GM23338 (cell line): ENCODE results near the gene ZFYVE28.

ENCODE experiments used
- CREB1 ChIP-seq: fragments of 250-450 bp; sonication (Bioruptor Pico); IDR thresholded peaks from 2 replicates; pipeline ENCODE4 v1.5.0; 2020; ENCODE audit warnings: low read depth, mild to moderate bottlenecking, moderate library complexity
- CTCF ChIP-seq, 2 experiments: fragments of 200-600 bp in 1 of 2; sonication (generic) in 1 of 2; conservative IDR thresholded peaks; 2 replicates each; pipeline versions ENCODE4 v1.5.1 to v1.6.1; 2016 to 2017; ENCODE audit warnings: antibody characterized with exemption in 2 of 2, low read depth in 2 of 2, mild to moderate bottlenecking in 2 of 2, moderate library complexity in 1 of 2
- ETS1 ChIP-seq: IDR thresholded peaks from 2 replicates; pipeline ENCODE4 v1.6.1; 2016; ENCODE audit warnings: antibody characterized with exemption
- EZH2 ChIP-seq: fragments of 200-600 bp; sonication (generic); IDR thresholded peaks from one replicate; pipeline ENCODE4 v1.8.0; 2017; ENCODE audit warnings: antibody characterized with exemption, mild to moderate bottlenecking, low read depth; ENCODE audit not compliant: unreplicated experiment
- EZH2phosphoT487 ChIP-seq: fragments of 200-600 bp; sonication (generic); IDR thresholded peaks from one replicate; pipeline ENCODE4 v1.8.1; 2018; ENCODE audit warnings: antibody characterized with exemption; ENCODE audit not compliant: unreplicated experiment
- POLR2AphosphoS5 ChIP-seq: IDR thresholded peaks from 2 replicates; pipeline ENCODE4 v1.6.1; 2016; ENCODE audit warnings: antibody characterized with exemption, low read depth
- REST ChIP-seq: IDR thresholded peaks from one replicate; pipeline ENCODE4 v1.6.1; 2018; ENCODE audit warnings: antibody characterized with exemption; ENCODE audit not compliant: unreplicated experiment
- STAT1 ChIP-seq: IDR thresholded peaks from one replicate; pipeline ENCODE4 v1.6.1; 2016; ENCODE audit warnings: antibody characterized with exemption; ENCODE audit not compliant: unreplicated experiment
- ZNF331 ChIP-seq: fragments of 250-450 bp; sonication (Bioruptor Pico); IDR thresholded peaks from 2 replicates; pipeline ENCODE4 v1.5.0; 2020; ENCODE audit warnings: low read depth, mild to moderate bottlenecking, moderate library complexity

- no peak for TF ChIP-seq EZH2phosphoT487
- TF ChIP-seq CREB1 (CRISPR knock-in tag), result no peak
- no peak for TF ChIP-seq CTCF (conservative IDR thresholded peaks at IDR 0.05; ENCODE audit: low read depth in 2 of 2)
- no peak for TF ChIP-seq REST
- TF ChIP-seq POLR2AphosphoS5, result no peak
- no peak for TF ChIP-seq EZH2
- no peak for TF ChIP-seq ZNF331
- no peak for TF ChIP-seq ETS1
- TF ChIP-seq STAT1, result no peak
These were observed 43.0 kb downstream of the ZFYVE28 start for GRCh38 chr4:2375427-2375826.
